ENCODE results near the gene LDLRAD2. TPM values are rescaled to one million over a fixed set of nuclear protein-coding genes. Genes with fewer than 3 reads are reported as not detected.

The LDLRAD2 gene
- total RNA-seq, 1 experiment from 2014 or later = not detected

GRCh38 chr1:21853131-21853427 is 41.0 kb downstream of the LDLRAD2 start:
- CTCF ChIA-PET = interaction anchor here (0.6 kb wide), 1 partner anchor 350 kb away, joined by 3 read pairs; no protein-coding TSS in a partner anchor
- H3K4me3 ChIP-seq (ENCODE audit: low read depth, low read length, poor library complexity, severe bottlenecking) = no peak overlapping the region
- no peaks in the 10 kb centered on the region for H3K36me3 ChIP-seq (ENCODE audit: insufficient read depth, low read length, poor library complexity, severe bottlenecking)
- H3K9me3 ChIP-seq (ENCODE audit: low read depth, low read length, poor library complexity, severe bottlenecking) = no peaks in the 10 kb centered on the region
- H3K4me1 ChIP-seq (ENCODE audit: insufficient read depth, low read length, poor library complexity, severe bottlenecking) = no peaks in the 10 kb centered on the region
- no peak for DNase-seq (ENCODE audit: low spot score)
- no peaks in the 10 kb centered on the region for H3K27me3 ChIP-seq (replicated peaks; ENCODE audit: insufficient read depth, low read depth, low read length, poor library complexity)
- H3K27ac ChIP-seq (ENCODE audit: low read depth, low read length, poor library complexity, severe bottlenecking) = no peak overlapping the region
- POLR2A ChIA-PET (ENCODE audit: low non-redundant PET) = no interaction called here
- TF ChIP-seq EZH2 (IDR thresholded peaks at IDR 0.05; ENCODE audit: borderline replicate concordance, low read depth, low read length, poor library complexity, severe bottlenecking) (no peak), CTCF (conservative IDR thresholded peaks at IDR 0.05; ENCODE audit: low read depth, low read length) (no peak)
- intact Hi-C loops (cut with micrococcal nuclease; ENCODE audit: unreplicated experiment) = no loop called here
- BruUV-seq (replicated peaks) = no TSS peak

GRCh38 chr1:21854090-21854750 is 42.2 kb downstream of the LDLRAD2 start:
- intact Hi-C loops (cut with micrococcal nuclease; ENCODE audit: unreplicated experiment) = no loop called here
- TF ChIP-seq CTCF (conservative IDR thresholded peaks at IDR 0.05; ENCODE audit: low read depth, low read length) = no peak
- TF ChIP-seq EZH2 (IDR thresholded peaks at IDR 0.05; ENCODE audit: borderline replicate concordance, low read depth, low read length, poor library complexity, severe bottlenecking) = no peak

DNA sequence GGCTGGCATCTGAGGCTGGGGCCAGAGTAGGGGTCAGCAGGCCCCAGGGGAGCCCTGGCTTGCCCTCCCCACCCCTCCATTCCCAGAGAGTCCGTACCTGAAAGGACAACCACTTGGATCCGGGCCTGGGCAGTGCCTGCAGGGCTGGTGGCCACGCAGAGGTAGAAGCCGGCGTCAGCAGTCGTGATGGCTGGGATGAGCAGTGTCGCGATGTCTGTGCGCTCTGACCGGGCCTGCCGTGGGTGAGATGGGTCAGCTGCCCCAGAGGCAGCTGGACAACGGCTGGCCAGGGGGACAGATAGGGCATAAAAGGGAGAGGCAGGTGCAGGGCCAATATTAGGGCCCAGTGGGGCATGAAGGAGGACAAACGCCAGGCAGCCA is 42.7 kb downstream of the LDLRAD2 start:
- no peaks in the 10 kb centered on the region for H3K4me1 ChIP-seq (ENCODE audit: insufficient read depth, low read length, poor library complexity, severe bottlenecking)
- intact Hi-C loops (cut with micrococcal nuclease; ENCODE audit: unreplicated experiment) = no loop called here
- H3K27me3 ChIP-seq (replicated peaks; ENCODE audit: insufficient read depth, low read depth, low read length, poor library complexity) = no peaks in the 10 kb centered on the region
- DNase-seq (ENCODE audit: low spot score) = no peak
- CTCF ChIA-PET = no interaction called here
- no peaks in the 10 kb centered on the region for H3K36me3 ChIP-seq (ENCODE audit: insufficient read depth, low read length, poor library complexity, severe bottlenecking)
- H3K9me3 ChIP-seq (ENCODE audit: low read depth, low read length, poor library complexity, severe bottlenecking) = no peaks in the 10 kb centered on the region
- no peak overlapping the region for H3K27ac ChIP-seq (ENCODE audit: low read depth, low read length, poor library complexity, severe bottlenecking)
- no peak overlapping the region for H3K4me3 ChIP-seq (ENCODE audit: low read depth, low read length, poor library complexity, severe bottlenecking)
- TF ChIP-seq CTCF (conservative IDR thresholded peaks at IDR 0.05; ENCODE audit: low read depth, low read length) (no peak), EZH2 (IDR thresholded peaks at IDR 0.05; ENCODE audit: borderline replicate concordance, low read depth, low read length, poor library complexity, severe bottlenecking) (no peak)
- POLR2A ChIA-PET (ENCODE audit: low non-redundant PET) = no interaction called here
- no TSS peak for BruUV-seq (replicated peaks)

More at GRCh38 chr1:21854090-21854750, 42.2 kb downstream of the LDLRAD2 start:
- Histone ChIP-seq H3K4me1 (ENCODE audit: insufficient read depth, low read length, poor library complexity, severe bottlenecking) (no peaks in the 10 kb centered on the region), H3K36me3 (ENCODE audit: insufficient read depth, low read length, poor library complexity, severe bottlenecking) (no peaks in the 10 kb centered on the region), H3K27ac (ENCODE audit: low read depth, low read length, poor library complexity, severe bottlenecking) (no peak overlapping the region), H3K27me3 (replicated peaks; ENCODE audit: insufficient read depth, low read depth, low read length, poor library complexity) (no peaks in the 10 kb centered on the region), H3K4me3 (ENCODE audit: low read depth, low read length, poor library complexity, severe bottlenecking) (no peak overlapping the region), H3K9me3 (ENCODE audit: low read depth, low read length, poor library complexity, severe bottlenecking) (no peaks in the 10 kb centered on the region)
- CTCF ChIA-PET = no interaction called here
- DNase-seq (ENCODE audit: low spot score) = no peak
- POLR2A ChIA-PET (ENCODE audit: low non-redundant PET) = no interaction called here
- no TSS peak for BruUV-seq (replicated peaks)
